GM19035 (cell line): Measurements from ENCODE around the gene ILKAP.
"Not testable (repeated sequence)": the region's sequence is repeated elsewhere in the genome, so short reads cannot be mapped to it uniquely, and the experiment has no call there.

Source experiments
- ATAC-seq: cut with Tn5 transposase; IDR thresholded peaks from one replicate; pipeline ENCODE4 v1.9.1; 2021; ENCODE audit not compliant: unreplicated experiment

ILKAP gene

GRCh38 chr2:238202326-238203093 is 985 bp downstream of the ILKAP start:
- ATAC-seq: no peak

GRCh38 chr2:238190445-238190844 is 13.1 kb downstream of the ILKAP start:
- ATAC-seq: no peak

GRCh38 chr2:238187618-238188548 is 15.6 kb downstream of the ILKAP start:
- no peak for ATAC-seq

GRCh38 chr2:238183821-238184220 is 19.7 kb downstream of the ILKAP start:
- ATAC-seq: no peak

- ATAC-seq: no peak
Measured at GRCh38 chr2:238182362-238182761, 21.1 kb downstream of the ILKAP start.

GRCh38 chr2:238180554-238180953 is 22.9 kb downstream of the ILKAP start:
- no peak for ATAC-seq

GRCh38 chr2:238176613-238177012 is 26.9 kb downstream of the ILKAP start:
- no peak for ATAC-seq

- ATAC-seq: no peak
Measured at GRCh38 chr2:238174701-238175100, 28.8 kb downstream of the ILKAP start.

GRCh38 chr2:238174291-238174690 is 29.2 kb downstream of the ILKAP start:
- no peak for ATAC-seq

GRCh38 chr2:238173692-238174091 is 29.8 kb downstream of the ILKAP start:
- ATAC-seq: no peak

GRCh38 chr2:238172439-238172838 is 31.1 kb downstream of the ILKAP start:
- ATAC-seq: no peak

GRCh38 chr2:238171575-238172187 is 31.8 kb downstream of the ILKAP start:
- no peak for ATAC-seq

GRCh38 chr2:238171072-238171431 is 32.4 kb downstream of the ILKAP start:
- not testable (repeated sequence) for ATAC-seq

- ATAC-seq: no peak
Measured at GRCh38 chr2:238170386-238171071, 33.0 kb downstream of the ILKAP start.

GRCh38 chr2:238169708-238170251 is 33.7 kb downstream of the ILKAP start:
- no peak for ATAC-seq

- ATAC-seq: no peak
Measured at GRCh38 chr2:238169048-238169707, 34.3 kb downstream of the ILKAP start.

- ATAC-seq: no peak
Measured at GRCh38 chr2:238168196-238169047, 35.1 kb downstream of the ILKAP start.

GRCh38 chr2:238167761-238168160 is 35.7 kb downstream of the ILKAP start:
- ATAC-seq: no peak

- ATAC-seq: no peak
Measured at GRCh38 chr2:238167344-238167715, 36.2 kb downstream of the ILKAP start.
